Mammary epithelial cell (primary cell): ENCODE data around the gene RBPJ.

Experiments
- CTCF ChIP-seq, 2 donors: IDR thresholded peaks in 1 of 2; conservative IDR thresholded peaks in 1 of 2; 2 replicates each; pipeline ENCODE4 v1.5.1; 2011 to 2012; ENCODE audit warnings: inconsistent platforms in 2 of 2, low read length in 2 of 2, mild to moderate bottlenecking in 2 of 2, control low read depth in 1 of 2, low read depth in 1 of 2; ENCODE audit not compliant: insufficient read depth in 1 of 2; ENCODE audit errors: extremely low read depth in 1 of 2
- EZH2 ChIP-seq: IDR thresholded peaks from 2 replicates; pipeline ENCODE4 v1.6.1; 2012; ENCODE audit warnings: low read length, inconsistent platforms, borderline replicate concordance

GRCh38 chr4:26317766-26318165, 3.0 kb upstream of the RBPJ start:
- TF ChIP-seq CTCF (conservative IDR thresholded peaks at IDR 0.05 in 1 of 2, IDR thresholded peaks at IDR 0.05 in 1 of 2; ENCODE audit: extremely low read depth in 1 of 2, insufficient read depth in 1 of 2, low read depth in 1 of 2, low read length in 2 of 2) = no peak
- no peak for TF ChIP-seq EZH2
